Breast epithelium (tissue), 3 donors: ENCODE measurements around the gene TCF7.

Experiments used
- CTCF ChIP-seq, 3 donors: fragments of 450-650 bp; IDR thresholded peaks; one replicate each; pipeline ENCODE4 v1.5.1; 2016 to 2017; ENCODE audit warnings: antibody characterized with exemption in 3 of 3, mild to moderate bottlenecking in 3 of 3, moderate library complexity in 3 of 3
- POLR2A ChIP-seq: fragments of 450-650 bp; IDR thresholded peaks from one replicate; pipeline ENCODE4 v1.6.1; 2016; ENCODE audit warnings: antibody characterized with exemption, mild to moderate bottlenecking, moderate library complexity
- POLR2AphosphoS5 ChIP-seq, 3 donors: sonication (generic); formaldehyde crosslinking; IDR thresholded peaks; one replicate each; pipeline ENCODE4 v1.6.1; 2017; ENCODE audit warnings: antibody characterized with exemption in 3 of 3

GRCh38 chr5:134145041-134145757 lies 30.7 kb downstream of the TCF7 start:
- no peak for TF ChIP-seq POLR2A
- no peak for TF ChIP-seq CTCF (IDR thresholded peaks at IDR 0.05)
- TF ChIP-seq POLR2AphosphoS5 (IDR thresholded peaks at IDR 0.05), result no peak
